ENCODE results near the gene LMTK3. TPM values are rescaled to one million over a fixed set of nuclear protein-coding genes. Genes with fewer than 3 reads are reported as not detected.

The LMTK3 gene
- polyA plus RNA-seq, 1 donor from 2014 or later, result 8.1 TPM

GRCh38 chr19:48480183-48480557 lies 31.5 kb downstream of the LMTK3 start:
- Histone ChIP-seq H3K4me3 (ENCODE audit: low read length) (no peak overlapping the region), H3K4me2 (ENCODE audit: low read length) (no peak overlapping the region), H3K9me2 (ENCODE audit: insufficient read depth, low read length) (no peaks in the 10 kb centered on the region), H2AFZ (ENCODE audit: low read depth, low read length) (no peak overlapping the region), H3K27me3 (ENCODE audit: insufficient read depth, low read depth, low read length) (no peaks in the 10 kb centered on the region), H3K79me2 (replicated peaks; ENCODE audit: insufficient read depth, low read length) (no peaks in the 10 kb centered on the region), H3F3A (ENCODE audit: insufficient read depth, low read length, poor library complexity, severe bottlenecking) (no peaks in the 10 kb centered on the region), H3K27ac (ENCODE audit: low read length) (no peak overlapping the region), H4K20me1 (ENCODE audit: insufficient read depth) (no peaks in the 10 kb centered on the region), H3K9ac (ENCODE audit: low read length) (no peak overlapping the region), H3K36me3 (ENCODE audit: insufficient read depth, low read length) (no peaks in the 10 kb centered on the region), H3K9me3 (ENCODE audit: low read length) (no peaks in the 10 kb centered on the region)
- TF ChIP-seq MXI1 (conservative IDR thresholded peaks at IDR 0.05; ENCODE audit: poor library complexity, severe bottlenecking) (no peak), TAF1 (IDR thresholded peaks at IDR 0.05; ENCODE audit: low read depth) (no peak), CTCF (IDR thresholded peaks at IDR 0.05; ENCODE audit: poor library complexity, severe bottlenecking) (no peak), SMC3 (conservative IDR thresholded peaks at IDR 0.05; ENCODE audit: poor library complexity) (no peak), EZH2 (IDR thresholded peaks at IDR 0.05; ENCODE audit: borderline replicate concordance, insufficient read depth, low read length, poor library complexity, severe bottlenecking) (no peak), REST (IDR thresholded peaks at IDR 0.05; ENCODE audit: borderline replicate concordance) (no peak), RAD21 (conservative IDR thresholded peaks at IDR 0.05) (no peak), POLR2AphosphoS5 (IDR thresholded peaks at IDR 0.05) (no peak), EP300 (conservative IDR thresholded peaks at IDR 0.05; ENCODE audit: poor library complexity, severe bottlenecking) (no peak)

GRCh38 chr19:48479686-48480085 lies 31.9 kb downstream of the LMTK3 start:
- no peak overlapping the region for H3K4me3 ChIP-seq (ENCODE audit: low read length)
- H3K4me2 ChIP-seq (ENCODE audit: low read length), result no peak overlapping the region
- no peaks in the 10 kb centered on the region for H3K9me3 ChIP-seq (ENCODE audit: low read length)
- H3F3A ChIP-seq (ENCODE audit: insufficient read depth, low read length, poor library complexity, severe bottlenecking), result no peaks in the 10 kb centered on the region
- no peaks in the 10 kb centered on the region for H4K20me1 ChIP-seq (ENCODE audit: insufficient read depth)
- H3K79me2 ChIP-seq (replicated peaks; ENCODE audit: insufficient read depth, low read length), result no peaks in the 10 kb centered on the region
- H3K9ac ChIP-seq (ENCODE audit: low read length), result no peak overlapping the region
- no peaks in the 10 kb centered on the region for H3K36me3 ChIP-seq (ENCODE audit: insufficient read depth, low read length)
- no peaks in the 10 kb centered on the region for H3K27me3 ChIP-seq (ENCODE audit: insufficient read depth, low read depth, low read length)
- TF ChIP-seq MXI1 (conservative IDR thresholded peaks at IDR 0.05; ENCODE audit: poor library complexity, severe bottlenecking), result no peak
- TF ChIP-seq RAD21 (conservative IDR thresholded peaks at IDR 0.05), result no peak
- TF ChIP-seq SMC3 (conservative IDR thresholded peaks at IDR 0.05; ENCODE audit: poor library complexity), result no peak
- no peak for TF ChIP-seq CTCF (IDR thresholded peaks at IDR 0.05; ENCODE audit: poor library complexity, severe bottlenecking)
- TF ChIP-seq EP300 (conservative IDR thresholded peaks at IDR 0.05; ENCODE audit: poor library complexity, severe bottlenecking), result no peak
- TF ChIP-seq POLR2AphosphoS5 (IDR thresholded peaks at IDR 0.05), result no peak
- TF ChIP-seq TAF1 (IDR thresholded peaks at IDR 0.05; ENCODE audit: low read depth), result no peak
- no peak for TF ChIP-seq REST (IDR thresholded peaks at IDR 0.05; ENCODE audit: borderline replicate concordance)
- TF ChIP-seq EZH2 (IDR thresholded peaks at IDR 0.05; ENCODE audit: borderline replicate concordance, insufficient read depth, low read length, poor library complexity, severe bottlenecking), result no peak
- H3K27ac ChIP-seq (ENCODE audit: low read length), result no peak overlapping the region
- H3K9me2 ChIP-seq (ENCODE audit: insufficient read depth, low read length), result no peaks in the 10 kb centered on the region
- no peak overlapping the region for H2AFZ ChIP-seq (ENCODE audit: low read depth, low read length)
